Effector memory CD4-positive, alpha-beta T cell (primary cell): ENCODE data around the gene ZFX.
"Not testable (repeated sequence)": the region's sequence is repeated elsewhere in the genome, so short reads cannot be mapped to it uniquely, and the experiment has no call there.

Experiments used
- DNase-seq, 3 donors: peaks; one replicate each; pipeline ENCODE4 v3.0.0-alpha.2; 2020
- H3K27ac ChIP-seq: 2 replicates; pipeline ENCODE4 v1.7.0; 2013; ENCODE audit warnings: mild to moderate bottlenecking, low read length, moderate library complexity; ENCODE audit not compliant: insufficient read depth, poor library complexity, severe bottlenecking
- H3K27me3 ChIP-seq: replicated peaks from 2 replicates; pipeline ENCODE4 v1.7.0; 2013; ENCODE audit warnings: mild to moderate bottlenecking, low read length; ENCODE audit not compliant: insufficient read depth, control insufficient read depth, poor library complexity, severe bottlenecking
- H3K36me3 ChIP-seq: 2 replicates; pipeline ENCODE4 v1.7.0; 2013; ENCODE audit warnings: mild to moderate bottlenecking, low read length, moderate library complexity; ENCODE audit not compliant: control insufficient read depth, insufficient read depth
- H3K4me1 ChIP-seq: 2 replicates; pipeline ENCODE4 v1.7.0; 2013; ENCODE audit warnings: low read length, mild to moderate bottlenecking; ENCODE audit not compliant: control insufficient read depth, insufficient read depth, poor library complexity, severe bottlenecking
- H3K4me3 ChIP-seq: 2 replicates; pipeline ENCODE4 v1.7.0; 2013; ENCODE audit warnings: low read length, low read depth, mild to moderate bottlenecking; ENCODE audit not compliant: insufficient read depth, poor library complexity, severe bottlenecking
- H3K9me3 ChIP-seq: 2 replicates; pipeline ENCODE4 v1.7.0; 2013; ENCODE audit warnings: mild to moderate bottlenecking, low read length, moderate library complexity; ENCODE audit not compliant: control insufficient read depth
- total RNA-seq, 3 donors: gene quantifications; one replicate each; lab custom pipeline; 2026; lab: John Stamatoyannopoulos, UW

Gene ZFX
- 67.4 to 125 (median 93.5) reads per million in 3 donors for total RNA-seq

DNA sequence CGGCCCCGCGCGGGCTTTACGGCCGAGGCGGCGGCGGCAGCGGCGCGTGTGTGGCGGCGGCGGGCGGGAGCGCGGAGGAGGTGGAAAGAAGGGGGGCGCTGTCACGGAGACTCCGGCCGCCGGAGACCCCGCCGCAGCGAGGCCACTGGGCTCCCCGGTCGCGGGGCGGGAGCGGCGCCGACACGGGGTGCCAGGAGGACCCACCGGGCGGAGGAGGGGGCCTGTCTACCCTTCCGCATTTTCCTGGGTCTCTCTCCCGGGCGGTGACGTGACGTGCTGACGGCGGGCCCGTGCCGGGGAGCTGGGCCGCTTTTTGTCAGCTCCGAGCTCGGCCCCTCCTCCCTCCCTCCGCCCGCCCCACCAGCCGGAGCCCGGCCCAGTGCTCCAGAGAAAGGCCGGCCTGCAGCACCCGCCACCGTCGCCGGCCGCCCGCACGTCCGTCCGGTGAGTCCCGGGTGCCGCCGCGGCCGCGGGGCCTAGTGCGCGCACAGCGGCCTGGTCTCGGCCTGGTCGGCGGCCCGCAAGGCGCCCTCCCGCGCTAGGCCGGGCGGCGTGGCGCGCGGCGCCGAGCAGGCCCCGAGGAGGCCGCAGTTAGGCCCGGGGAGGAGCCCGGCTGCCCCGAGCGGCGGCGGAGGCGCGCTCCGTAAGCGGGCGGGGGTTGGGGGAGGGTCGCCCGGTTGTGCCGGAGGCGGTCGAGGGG, at the start of gene ZFX:
ZFX (plus strand) TSS at position 379 of the 700 bp plus-strand sequence. CDS start 23,014 bp downstream, outside the sequence.
- peak; percentile 41 to 66 (median 52) for DNase-seq
- peaks cover 19% of the 10 kb centered on the region for H3K4me1 ChIP-seq
- H3K27ac ChIP-seq = peak within 1 kb of the TSS; percentile 94
- peak within 1 kb of the TSS; percentile 86 for H3K4me3 ChIP-seq
- H3K36me3 ChIP-seq = peaks cover 3% of the 10 kb centered on the region
- no peaks in the 10 kb centered on the region for H3K9me3 ChIP-seq
- no peaks in the 10 kb centered on the region for H3K27me3 ChIP-seq

DNA sequence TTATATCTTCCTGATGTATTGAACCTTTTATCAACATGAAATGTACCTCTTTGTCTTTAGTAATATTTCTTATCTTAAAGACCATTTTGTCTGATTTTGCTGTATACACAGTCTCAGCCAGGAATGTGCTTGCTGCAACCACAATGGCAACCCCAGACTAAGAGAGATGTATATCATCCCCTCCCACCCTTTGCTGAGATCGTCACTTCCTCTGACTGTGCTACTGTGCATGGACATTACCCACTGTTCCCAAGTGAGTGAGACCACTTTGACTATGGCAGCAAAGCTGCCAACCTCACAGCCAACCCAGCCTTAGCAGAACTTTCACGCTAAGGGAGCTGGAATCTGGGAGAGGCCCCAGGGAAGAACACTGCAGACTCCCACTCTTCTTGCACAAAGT, 48.8 kb upstream of the ZFX start:
- no peak for DNase-seq
- H3K27ac ChIP-seq = no peak overlapping the region
- H3K9me3 ChIP-seq = no peaks in the 10 kb centered on the region
- no peaks in the 10 kb centered on the region for H3K4me1 ChIP-seq
- no peak overlapping the region for H3K4me3 ChIP-seq
- no peaks in the 10 kb centered on the region for H3K36me3 ChIP-seq
- no peaks in the 10 kb centered on the region for H3K27me3 ChIP-seq

DNA sequence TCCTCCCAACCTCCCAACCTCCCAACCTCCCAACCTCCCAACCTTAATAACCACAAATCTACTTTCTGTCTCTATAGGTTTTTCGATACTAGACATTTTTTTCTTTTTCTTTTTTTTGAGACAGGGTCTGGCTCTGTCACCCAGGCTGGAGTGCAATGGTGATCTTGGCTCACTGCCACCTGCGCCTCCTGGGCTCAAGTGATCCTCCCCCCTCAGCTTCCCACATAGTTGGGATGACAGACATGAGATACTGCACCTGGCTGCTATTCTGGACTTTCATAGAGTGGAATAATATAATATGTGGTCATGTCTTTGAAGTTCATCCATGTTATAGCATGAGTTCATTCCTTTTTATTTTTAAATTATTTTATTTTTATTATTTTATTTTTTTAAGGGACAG, 39.5 kb upstream of the ZFX start:
- H3K27ac ChIP-seq = no peak overlapping the region
- no peaks in the 10 kb centered on the region for H3K27me3 ChIP-seq
- no peak for DNase-seq
- H3K9me3 ChIP-seq = no peaks in the 10 kb centered on the region
- H3K4me1 ChIP-seq = no peaks in the 10 kb centered on the region
- no peaks in the 10 kb centered on the region for H3K36me3 ChIP-seq
- no peak overlapping the region for H3K4me3 ChIP-seq

DNA sequence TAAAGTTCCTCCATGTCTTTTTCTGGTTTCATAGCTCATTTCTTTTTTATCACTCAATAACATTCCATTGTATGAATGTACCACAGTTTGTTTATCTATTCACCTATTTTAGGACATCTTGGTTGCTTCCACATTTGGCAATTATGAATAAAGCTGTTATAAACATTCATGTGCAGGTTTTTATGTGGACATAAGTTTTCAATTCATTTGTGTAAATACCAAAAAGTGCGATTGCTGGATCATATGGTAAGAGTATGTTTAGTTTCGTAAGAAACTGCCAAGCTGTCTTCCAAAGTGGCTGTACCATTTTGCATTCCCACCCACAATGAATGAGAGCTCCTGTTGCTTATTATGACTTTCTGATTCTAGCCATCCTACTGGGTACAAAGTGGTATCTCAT, 36.3 kb upstream of the ZFX start:
- DNase-seq = no peak
- Histone ChIP-seq H3K4me1 (no peaks in the 10 kb centered on the region), H3K27ac (no peak overlapping the region), H3K27me3 (no peaks in the 10 kb centered on the region), H3K4me3 (no peak overlapping the region), H3K9me3 (no peaks in the 10 kb centered on the region), H3K36me3 (no peaks in the 10 kb centered on the region)

DNA sequence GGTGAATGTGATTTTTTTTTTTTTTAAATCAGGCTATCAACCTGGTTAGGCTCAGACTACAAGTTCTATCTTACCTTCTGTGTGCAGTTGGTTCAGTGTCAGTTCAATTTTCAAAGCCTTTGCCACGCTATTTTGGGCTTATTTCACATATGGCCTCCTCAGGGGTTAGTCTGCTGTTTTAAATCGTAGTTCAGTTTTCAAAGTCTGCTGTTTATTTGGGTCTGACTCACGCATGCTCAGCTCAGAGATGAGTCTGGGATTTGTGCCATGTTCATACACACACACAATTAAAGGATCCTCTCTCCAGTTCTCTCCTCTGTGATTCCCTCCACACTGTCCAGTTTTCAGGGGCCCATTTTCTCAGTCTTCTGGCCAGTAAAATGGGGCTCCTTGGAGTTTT, 32.3 kb upstream of the ZFX start:
- Histone ChIP-seq H3K27me3 (no peaks in the 10 kb centered on the region), H3K36me3 (no peaks in the 10 kb centered on the region), H3K27ac (no peak overlapping the region), H3K4me3 (no peak overlapping the region), H3K9me3 (no peaks in the 10 kb centered on the region), H3K4me1 (no peaks in the 10 kb centered on the region)
- no peak for DNase-seq

DNA sequence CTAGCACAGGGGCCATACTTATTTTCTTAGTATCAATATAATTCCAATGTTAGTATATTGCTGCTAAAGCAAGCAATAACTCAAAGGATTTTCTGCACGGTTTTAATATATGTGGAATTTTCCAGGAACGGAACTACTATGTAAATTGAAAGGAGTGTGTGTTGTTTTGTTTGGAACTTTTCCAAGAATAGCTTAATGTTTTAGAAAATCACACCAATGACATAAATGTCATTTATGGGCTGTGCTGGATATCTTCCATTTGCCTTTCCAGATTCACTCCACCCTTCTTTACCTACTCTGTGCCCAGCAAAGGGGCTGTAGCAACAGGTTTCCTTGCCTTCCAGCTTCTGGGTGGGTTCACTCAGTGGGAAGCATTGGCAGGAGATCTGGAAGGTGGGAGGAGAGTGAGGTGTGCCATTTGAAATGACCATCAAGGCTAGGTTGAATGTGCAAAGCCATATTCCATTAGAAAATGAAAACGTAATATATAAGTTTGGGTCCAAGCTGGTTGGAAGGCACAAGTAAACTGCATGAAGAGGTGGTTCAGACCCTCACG, 25.2 kb upstream of the ZFX start:
- Histone ChIP-seq H3K4me3 (no peak overlapping the region), H3K9me3 (no peaks in the 10 kb centered on the region), H3K27ac (no peak overlapping the region), H3K27me3 (no peaks in the 10 kb centered on the region), H3K4me1 (no peaks in the 10 kb centered on the region), H3K36me3 (no peaks in the 10 kb centered on the region)
- no peak for DNase-seq

DNA sequence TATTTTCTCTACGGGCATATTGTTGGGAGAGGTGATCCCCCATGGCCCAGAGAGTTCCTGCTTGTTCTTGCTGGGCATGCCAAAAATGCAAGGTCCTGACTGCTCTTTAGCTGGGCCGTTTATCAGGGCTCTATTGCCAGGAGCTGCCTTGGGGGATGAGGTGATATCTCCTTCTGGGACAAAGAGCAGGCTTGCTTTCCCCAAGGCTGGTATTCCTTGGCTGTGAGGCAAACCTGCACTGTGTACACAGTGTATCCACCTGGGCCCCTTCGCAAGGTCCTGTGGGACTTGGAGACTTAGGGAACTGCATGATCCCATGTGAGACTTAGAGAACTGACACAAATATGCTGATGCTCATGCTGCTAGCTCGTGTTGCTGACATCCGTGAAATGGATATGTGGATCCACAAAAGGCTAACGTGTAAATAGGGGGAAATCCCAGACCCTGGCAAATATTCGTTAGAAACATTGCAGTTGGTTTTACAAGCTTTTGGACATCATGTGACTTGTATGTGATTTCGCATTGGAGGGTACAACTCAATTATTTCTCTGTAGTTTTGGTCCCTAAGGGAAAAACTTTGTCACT, 24.4 kb upstream of the ZFX start:
- no peak for DNase-seq
- no peaks in the 10 kb centered on the region for H3K36me3 ChIP-seq

DNA sequence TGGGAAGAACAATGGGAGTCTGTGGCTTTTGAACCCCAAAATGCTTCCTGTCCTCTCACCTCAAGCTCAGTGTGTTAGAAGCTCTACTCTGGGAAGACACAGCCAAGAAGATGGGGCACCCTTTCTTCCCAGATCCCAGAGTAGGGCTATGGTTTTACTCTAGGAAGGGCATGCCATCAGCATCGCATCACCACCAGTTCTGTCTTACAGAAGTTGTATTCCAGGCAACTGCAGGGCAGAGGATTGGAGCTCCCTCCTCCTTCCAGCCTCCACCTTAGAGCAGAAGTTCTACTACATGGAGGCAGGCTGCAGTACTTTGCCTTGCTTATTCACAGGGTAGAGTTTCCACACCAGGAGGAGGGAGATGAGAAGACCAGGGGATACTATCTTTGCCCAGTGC, 18.1 kb upstream of the ZFX start:
- DNase-seq = no peak
- H3K27me3 ChIP-seq = no peaks in the 10 kb centered on the region
- no peak overlapping the region for H3K27ac ChIP-seq
- H3K4me3 ChIP-seq = no peak overlapping the region
- no peaks in the 10 kb centered on the region for H3K9me3 ChIP-seq
- no peaks in the 10 kb centered on the region for H3K4me1 ChIP-seq
- no peaks in the 10 kb centered on the region for H3K36me3 ChIP-seq

More for the DNA sequence above, 24.4 kb upstream of the ZFX start:
- no peak overlapping the region for H3K27ac ChIP-seq
- H3K9me3 ChIP-seq = no peaks in the 10 kb centered on the region
- H3K4me3 ChIP-seq = no peak overlapping the region
- H3K27me3 ChIP-seq = no peaks in the 10 kb centered on the region
- H3K4me1 ChIP-seq = no peaks in the 10 kb centered on the region

DNA sequence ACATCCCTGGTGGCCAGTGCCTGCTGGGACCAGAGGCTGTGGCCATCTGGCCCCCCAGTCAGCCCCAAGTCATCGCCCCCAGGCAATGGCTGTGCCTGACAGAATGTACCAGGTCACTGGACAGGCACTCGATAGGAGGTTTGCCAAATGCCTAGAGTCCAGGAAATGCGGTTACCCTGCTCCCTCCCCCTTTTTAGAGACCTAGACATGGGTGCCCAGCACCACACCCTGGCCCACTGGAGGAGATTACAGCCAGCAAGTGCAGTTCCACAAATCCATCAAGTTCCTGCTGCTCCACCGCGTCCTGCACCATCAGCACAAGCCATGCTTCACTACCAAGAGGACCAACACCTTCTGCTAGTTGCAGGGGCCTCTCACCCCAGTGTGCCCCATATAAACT, 16.2 kb upstream of the ZFX start:
- H3K4me1 ChIP-seq = no peaks in the 10 kb centered on the region

DNA sequence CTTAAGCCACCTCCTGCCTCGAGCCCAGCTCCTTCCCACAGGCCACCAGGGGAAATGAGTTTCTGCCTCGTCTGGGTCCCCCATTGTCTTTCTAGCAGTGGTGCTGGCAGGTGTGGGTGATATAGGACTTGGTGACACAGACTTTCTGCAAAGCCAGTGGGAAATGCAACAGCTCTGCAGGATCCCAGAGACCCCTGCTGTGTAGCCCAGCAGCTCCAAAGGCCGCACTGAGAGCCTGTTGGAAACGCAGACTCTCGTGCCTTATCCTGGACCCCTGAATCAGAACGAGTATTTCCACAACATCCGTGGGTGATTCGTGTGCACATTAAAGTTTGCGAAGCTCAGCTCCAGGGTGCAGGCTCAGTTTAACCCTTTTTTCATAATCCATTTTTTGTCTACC, 13.8 kb upstream of the ZFX start:
- not testable (repeated sequence) for H3K27me3 ChIP-seq, H3K9me3 ChIP-seq, H3K4me1 ChIP-seq, H3K27ac ChIP-seq, H3K4me3 ChIP-seq, H3K36me3 ChIP-seq, DNase-seq

More for the DNA sequence above, 16.2 kb upstream of the ZFX start:
- Histone ChIP-seq H3K9me3 (no peaks in the 10 kb centered on the region), H3K36me3 (no peaks in the 10 kb centered on the region), H3K27ac (no peak overlapping the region), H3K27me3 (no peaks in the 10 kb centered on the region), H3K4me3 (no peak overlapping the region)
- DNase-seq = no peak
